Measurements from ENCODE around the gene GPR183. TPM values are rescaled to one million over a fixed set of nuclear protein-coding genes. Genes with fewer than 3 reads are reported as not detected.

The GPR183 gene
- total and polyA plus RNA-seq, 2 of the 8 experiments (the other 6 are each of a cell fraction or from before 2014, with no cell fraction given): not detected

GRCh38 chr13:99331881-99332293 is 24.7 kb upstream of the GPR183 start (continued):
- TF ChIP-seq CHD7 (IDR thresholded peaks at IDR 0.05; ENCODE audit: insufficient replicate concordance, low read length) (no peak), RBBP5 (IDR thresholded peaks at IDR 0.05; ENCODE audit: borderline replicate concordance, low read depth, low read length) (no peak), RAD21 (IDR thresholded peaks at IDR 0.05 in 1 of 2, conservative IDR thresholded peaks at IDR 0.05 in 1 of 2; ENCODE audit: low read depth in 2 of 2, low read length in 2 of 2) (no peak), HDAC2 (IDR thresholded peaks at IDR 0.05; ENCODE audit: borderline replicate concordance in 1 of 2, low read depth in 2 of 2, low read length in 2 of 2) (no peak), POU5F1 (IDR thresholded peaks at IDR 0.05; ENCODE audit: low read depth, low read length) (no peak), GTF2F1 (IDR thresholded peaks at IDR 0.05; ENCODE audit: borderline replicate concordance, low read depth, low read length) (no peak), JUND (IDR thresholded peaks at IDR 0.05; ENCODE audit: low read length) (no peak), ATF2 (IDR thresholded peaks at IDR 0.05; ENCODE audit: low read length) (no peak), NRF1 (IDR thresholded peaks at IDR 0.05; ENCODE audit: low read depth, low read length) (no peak)
